Stimulated activated CD4-positive, alpha-beta T cell treated with anti-CD3 and anti-CD28 coated beads, Interleukin-2, amount 100 ng/mL, for 24 hours (primary cell): Measurements from ENCODE around the gene C11orf86.
"Not testable (repeated sequence)": the region's sequence is repeated elsewhere in the genome, so short reads cannot be mapped to it uniquely, and the experiment has no call there.

Source experiments
- DNase-seq, 2 donors: peaks; one replicate each; pipeline ENCODE4 v3.0.0-alpha.2; 2020

The C11orf86 gene

GRCh38 chr11:66992041-66992440, 16.9 kb downstream of the C11orf86 start:
- DNase-seq, result no peak

- no peak for DNase-seq
Measured at GRCh38 chr11:66996609-66997273, 21.6 kb downstream of the C11orf86 start.

GRCh38 chr11:66999555-66999954, 24.5 kb downstream of the C11orf86 start:
- no peak for DNase-seq

GRCh38 chr11:67001332-67001731, 26.2 kb downstream of the C11orf86 start:
- no peak for DNase-seq

- no peak for DNase-seq
Measured at GRCh38 chr11:67002297-67002913, 27.3 kb downstream of the C11orf86 start.

GRCh38 chr11:67002921-67003411, 27.9 kb downstream of the C11orf86 start:
- no peak for DNase-seq

- DNase-seq, result not testable (repeated sequence)
Measured at GRCh38 chr11:67005200-67005599, 30.1 kb downstream of the C11orf86 start.

GRCh38 chr11:67006029-67006884, 31.2 kb downstream of the C11orf86 start:
- peak in 1 of 2 donors; percentile 37 for DNase-seq

- DNase-seq, result no peak
Measured at GRCh38 chr11:67007126-67007525, 32.0 kb downstream of the C11orf86 start.

- no peak for DNase-seq
Measured at GRCh38 chr11:67010296-67010905, 35.3 kb downstream of the C11orf86 start.

- no peak for DNase-seq
Measured at GRCh38 chr11:67013511-67014045, 38.5 kb downstream of the C11orf86 start.

GRCh38 chr11:67014343-67014742, 39.2 kb downstream of the C11orf86 start:
- no peak for DNase-seq

- no peak for DNase-seq
Measured at GRCh38 chr11:67015048-67015447, 39.9 kb downstream of the C11orf86 start.

- DNase-seq, result no peak
Measured at GRCh38 chr11:67016550-67016949, 41.4 kb downstream of the C11orf86 start.

- DNase-seq, result no peak
Measured at GRCh38 chr11:67020949-67021348, 45.8 kb downstream of the C11orf86 start.

GRCh38 chr11:67022341-67022933, 47.3 kb downstream of the C11orf86 start:
- no peak for DNase-seq

- peak in 1 of 2 donors; percentile 26 for DNase-seq
Measured at GRCh38 chr11:67022961-67023956, 48.2 kb downstream of the C11orf86 start, which contains the start of gene SYT12. SYT12 (plus strand) TSS chr11:67023134; CDS start chr11:67030145, 7,011 bp downstream.

- no peak for DNase-seq
Measured at GRCh38 chr11:67023957-67024353, 48.9 kb downstream of the C11orf86 start.

- peak; percentile 41 to 61 for DNase-seq
Measured at GRCh38 chr11:67024410-67024809, 49.3 kb downstream of the C11orf86 start.

GRCh38 chr11:67024966-67025365, 49.9 kb downstream of the C11orf86 start:
- no peak for DNase-seq

- no peak for DNase-seq
Measured at GRCh38 chr11:67025750-67026149, 50.6 kb downstream of the C11orf86 start.
